HCT116 (cell line): ENCODE results near the gene LRP1B. TPM values are rescaled to one million over a fixed set of nuclear protein-coding genes. Genes with fewer than 3 reads are reported as not detected.
"Not testable (repeated sequence)": the region's sequence is repeated elsewhere in the genome, so short reads cannot be mapped to it uniquely, and the experiment has no call there.

Experiments
- ATAC-seq: fragments of 200-7000 bp; cut with Tn5 transposase; 2 replicates; pipeline ENCODE4 v1.9.1; 2020; ENCODE audit warnings: mild to moderate bottlenecking, moderate library complexity
- BruUV-seq: library from RNA; stranded (reverse); fragments of 400-500 nt; replicated peaks from 2 replicates; lab custom pipeline; 2021; lab: Mats Ljungman, UMichigan
- CTCF ChIA-PET: fragments of 300-600 bp; sonication (Branson Sonifier 250); formaldehyde crosslinking; loops from one replicate; lab custom pipeline; 2021; ENCODE audit warnings: antibody characterized with exemption; lab: Charles Lee
- POLR2A ChIA-PET: fragments of 300-600, 350-600 bp; sonication (Branson Sonifier 250); formaldehyde crosslinking; loops from one replicate; lab custom pipeline; 2021; ENCODE audit warnings: antibody characterized with exemption; lab: Charles Lee
- RAD21 ChIA-PET, 2 experiments: fragments of 300-600 bp; sonication (Branson Sonifier 250); formaldehyde crosslinking; loops; one replicate each; lab custom pipeline; 2023; ENCODE audit warnings: low total read pairs in 2 of 2; ENCODE audit not compliant: uncharacterized antibody in 2 of 2, unreplicated experiment in 2 of 2, low non-redundant PET in 1 of 2; lab: Charles Lee
- DNase-seq: peaks from one replicate; pipeline ENCODE4 v3.0.0-alpha.2; 2010; ENCODE audit warnings: low read depth, low spot score
- H2AFZ ChIP-seq: fragments of 200-600 bp; shearing (Covaris generic), sonication (generic); 2 replicates; pipeline ENCODE4 v1.6.1; 2017; ENCODE audit warnings: low read depth, mixed run types, mixed read lengths, antibody characterized with exemption, low read length; ENCODE audit not compliant: poor library complexity, severe bottlenecking
- H3K27ac ChIP-seq: 2 replicates; pipeline ENCODE4 v1.5.1; 2012; ENCODE audit warnings: low read depth, low read length
- H3K27me3 ChIP-seq: fragments of 200-600 bp; sonication (generic); 2 replicates; pipeline ENCODE4 v1.6.1; 2016; ENCODE audit warnings: mixed run types, low read length, mixed read lengths; ENCODE audit not compliant: insufficient read depth
- H3K36me3 ChIP-seq, 2 experiments: fragments of 200-500 bp in 1 of 2; fragments of 200-600 bp in 1 of 2; sonication (Bioruptor generic) in 1 of 2; sonication (generic) in 1 of 2; 2 replicates each; pipeline versions ENCODE4 v1.5.1 to v1.6.1; 2014 to 2016; ENCODE audit warnings: low read length in 2 of 2, inconsistent platforms in 1 of 2, mixed read lengths in 1 of 2, mixed run types in 1 of 2; ENCODE audit not compliant: insufficient read depth in 2 of 2, control insufficient read depth in 1 of 2
- H3K4me1 ChIP-seq, 2 experiments: fragments of 200-600 bp in 1 of 2; sonication (generic) in 1 of 2; 2 replicates each; pipeline versions ENCODE4 v1.5.1 to v1.6.1; 2012 to 2017; ENCODE audit warnings: low read length in 2 of 2, inconsistent platforms in 1 of 2, mild to moderate bottlenecking in 1 of 2, mixed read lengths in 1 of 2, mixed run types in 1 of 2, moderate library complexity in 1 of 2; ENCODE audit not compliant: insufficient read depth in 2 of 2, control insufficient read depth in 1 of 2
- H3K4me2 ChIP-seq: fragments of 200-600 bp; sonication (generic); 2 replicates; pipeline ENCODE4 v1.6.1; 2017; ENCODE audit warnings: mixed run types, low read length, mixed read lengths
- H3K4me3 ChIP-seq, 2 experiments: fragments of 200-600 bp in 1 of 2; sonication (generic) in 1 of 2; replicated peaks in 1 of 2; 2 replicates each; pipeline ENCODE4 v1.5.1; 2011 to 2016; ENCODE audit warnings: low read length in 2 of 2, control low read depth in 1 of 2, low read depth in 1 of 2, mild to moderate bottlenecking in 1 of 2, mixed read lengths in 1 of 2, mixed run types in 1 of 2
- H3K79me2 ChIP-seq: fragments of 200-600 bp; sonication (generic); 2 replicates; pipeline ENCODE4 v1.6.1; 2017; ENCODE audit warnings: mild to moderate bottlenecking, mixed run types, low read length, moderate library complexity, mixed read lengths; ENCODE audit not compliant: insufficient read depth
- H3K9ac ChIP-seq: fragments of 200-600 bp; sonication (generic); 2 replicates; pipeline ENCODE4 v1.6.1; 2016; ENCODE audit warnings: low read length, mixed read lengths
- H3K9me2 ChIP-seq: fragments of 200-600 bp; sonication (generic), shearing (Covaris generic); 2 replicates; pipeline ENCODE4 v1.6.1; 2017; ENCODE audit warnings: mixed run types, mild to moderate bottlenecking, moderate library complexity; ENCODE audit not compliant: insufficient read depth
- H3K9me3 ChIP-seq, 2 experiments: fragments of 200-500 bp in 1 of 2; fragments of 200-600 bp in 1 of 2; sonication (Bioruptor generic) in 1 of 2; sonication (generic) in 1 of 2; 2 replicates each; pipeline ENCODE4 v1.6.1; 2014 to 2017; ENCODE audit warnings: low read length in 2 of 2, mixed read lengths in 2 of 2, inconsistent platforms in 1 of 2, low read depth in 1 of 2, mild to moderate bottlenecking in 1 of 2, mixed run types in 1 of 2, moderate library complexity in 1 of 2; ENCODE audit not compliant: control insufficient read depth in 1 of 2, insufficient read depth in 1 of 2
- H4K20me1 ChIP-seq: fragments of 200-600 bp; sonication (generic), shearing (Covaris generic); 2 replicates; pipeline ENCODE4 v1.6.1; 2017; ENCODE audit warnings: mixed run types, mild to moderate bottlenecking, moderate library complexity; ENCODE audit not compliant: insufficient read depth
- CBX3 ChIP-seq: IDR thresholded peaks from 2 replicates; pipeline ENCODE4 v1.6.1; 2012; ENCODE audit warnings: low read depth
- CEBPB ChIP-seq: IDR thresholded peaks from 2 replicates; pipeline ENCODE4 v1.6.1; 2012; ENCODE audit warnings: low read depth
- FOSL1 ChIP-seq: IDR thresholded peaks from 2 replicates; pipeline ENCODE4 v1.6.1; 2012; ENCODE audit warnings: low read depth
- JUND ChIP-seq: IDR thresholded peaks from 2 replicates; pipeline ENCODE4 v1.6.1; 2012
- POLR2A ChIP-seq: IDR thresholded peaks from 2 replicates; pipeline ENCODE4 v1.7.0; 2011; ENCODE audit warnings: borderline replicate concordance; ENCODE audit not compliant: insufficient read depth, insufficient read length; ENCODE audit errors: extremely low read depth
- RAD21 ChIP-seq: IDR thresholded peaks from 2 replicates; pipeline ENCODE4 v1.6.1; 2012; ENCODE audit warnings: low read depth, mild to moderate bottlenecking
- SP1 ChIP-seq: IDR thresholded peaks from 2 replicates; pipeline ENCODE4 v1.6.1; 2012; ENCODE audit warnings: low read depth
- ZFX ChIP-seq: fragments of 450-650 bp; IDR thresholded peaks from 2 replicates; pipeline ENCODE4 v1.6.1; 2017
- intact Hi-C: fragments of 100-400 bp; cut with micrococcal nuclease; formaldehyde crosslinking; loops from 2 replicates; pipeline ENCODE4 v1.10.0; 2022
- total RNA-seq: library from RNA; stranded (reverse); gene quantifications from one replicate; pipeline ENCODE4 v1.2.1, GENCODE V29; 2021; ENCODE audit not compliant: unreplicated experiment
- TF ChIP-seq, protein P1 (sequence below): IDR thresholded peaks from 2 replicates; pipeline ENCODE4 v1.6.1; 2012
- TF ChIP-seq, protein P2 (sequence below): IDR thresholded peaks from 2 replicates; pipeline ENCODE4 v1.6.1; 2012

The LRP1B gene
- total RNA-seq, 1 experiment from 2014 or later = 0.34 TPM

DNA sequence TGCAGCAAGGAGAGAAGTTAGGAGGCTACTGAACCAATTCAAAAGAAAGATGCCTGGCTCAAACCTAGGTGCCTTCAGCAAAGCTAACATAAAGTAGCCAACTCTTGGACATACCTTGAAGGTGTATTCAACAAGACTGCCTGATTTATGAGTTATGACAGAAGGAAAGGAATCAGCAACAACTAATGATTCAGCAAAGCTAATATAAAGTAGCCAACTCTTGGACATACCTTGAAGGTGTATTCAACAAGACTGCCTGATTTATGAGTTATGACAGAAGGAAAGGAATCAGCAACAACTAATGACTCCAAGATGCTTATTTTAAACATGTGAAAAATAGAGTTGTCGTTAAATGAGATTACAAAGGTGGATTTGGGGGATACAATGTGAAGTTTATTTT is 1786.5 kb downstream of the LRP1B start:
- H3K9ac ChIP-seq, H3K4me2 ChIP-seq, ATAC-seq, H3K79me2 ChIP-seq, DNase-seq, H3K9me2 ChIP-seq, H3K4me3 ChIP-seq, H3K27me3 ChIP-seq, intact Hi-C loops, BruUV-seq, CTCF ChIA-PET, POLR2A ChIA-PET, H4K20me1 ChIP-seq, RAD21 ChIA-PET, H3K36me3 ChIP-seq, H3K9me3 ChIP-seq, H2AFZ ChIP-seq, H3K27ac ChIP-seq, H3K4me1 ChIP-seq: not testable (repeated sequence)

DNA sequence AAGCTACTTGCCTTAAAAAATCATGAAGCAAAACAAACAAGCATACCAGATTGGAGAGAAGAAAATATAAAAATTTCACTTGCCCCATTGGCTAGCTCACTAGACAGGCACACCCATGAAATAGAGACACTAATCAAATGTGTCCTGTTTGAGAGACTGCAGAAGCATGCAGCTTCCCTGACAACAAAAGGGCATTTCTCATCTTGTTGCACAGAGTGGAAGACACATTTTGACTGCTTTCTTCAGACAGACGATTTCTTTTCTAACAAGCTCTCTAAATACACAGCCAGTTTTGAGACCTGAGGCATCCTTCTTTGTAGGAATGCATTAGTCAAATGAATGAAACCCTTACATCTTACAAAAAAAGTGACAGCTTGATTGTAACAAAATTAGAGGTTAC is 1792.0 kb downstream of the LRP1B start:
- RAD21 ChIA-PET = no interaction called here

More for the DNA sequence above, 1792.0 kb downstream of the LRP1B start:
- no peaks in the 10 kb centered on the region for H3K9me2 ChIP-seq
- intact Hi-C loops = no loop called here
- H3K27me3 ChIP-seq = no peaks in the 10 kb centered on the region
- ATAC-seq (no peak), DNase-seq (no peak)
- H4K20me1 ChIP-seq = no peaks in the 10 kb centered on the region
- TF ChIP-seq, protein P1, sequence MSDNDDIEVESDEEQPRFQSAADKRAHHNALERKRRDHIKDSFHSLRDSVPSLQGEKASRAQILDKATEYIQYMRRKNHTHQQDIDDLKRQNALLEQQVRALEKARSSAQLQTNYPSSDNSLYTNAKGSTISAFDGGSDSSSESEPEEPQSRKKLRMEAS = no peak
- TF ChIP-seq JUND (no peak), CBX3 (no peak), RAD21 (no peak), ZFX (no peak), SP1 (no peak), CEBPB (no peak), FOSL1 (no peak), POLR2A (no peak)
- TF ChIP-seq, protein P2, sequence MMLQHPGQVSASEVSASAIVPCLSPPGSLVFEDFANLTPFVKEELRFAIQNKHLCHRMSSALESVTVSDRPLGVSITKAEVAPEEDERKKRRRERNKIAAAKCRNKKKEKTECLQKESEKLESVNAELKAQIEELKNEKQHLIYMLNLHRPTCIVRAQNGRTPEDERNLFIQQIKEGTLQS = no peak
- no peaks in the 10 kb centered on the region for H3K79me2 ChIP-seq
- H2AFZ ChIP-seq = no peak overlapping the region
- no peaks in the 10 kb centered on the region for H3K4me1 ChIP-seq
- H3K4me2 ChIP-seq = no peak overlapping the region
- no TSS peak for BruUV-seq
- H3K36me3 ChIP-seq = no peaks in the 10 kb centered on the region
- H3K9me3 ChIP-seq = no peaks in the 10 kb centered on the region
- H3K9ac ChIP-seq = no peak overlapping the region
- ChIA-PET CTCF (no interaction called here), POLR2A (no interaction called here)
- H3K4me3 ChIP-seq = no peak overlapping the region
- H3K27ac ChIP-seq = no peak overlapping the region
